Endothelial cell of umbilical vein (primary cell): ENCODE measurements around the gene CDCA5. TPM values are rescaled to one million over a fixed set of nuclear protein-coding genes. Genes with fewer than 3 reads are reported as not detected.
"Not testable (repeated sequence)": the region's sequence is repeated elsewhere in the genome, so short reads cannot be mapped to it uniquely, and the experiment has no call there.

Source experiments
- BruUV-seq: library from RNA; stranded (reverse); fragments of 400-500 nt; replicated peaks from 2 replicates; lab custom pipeline; 2021; lab: Mats Ljungman, UMichigan
- CTCF ChIA-PET: fragments of 300-600, 350-600 bp; sonication (Branson Sonifier 250); formaldehyde crosslinking; loops from one replicate; lab custom pipeline; 2021; ENCODE audit warnings: antibody characterized with exemption, inconsistent platforms; lab: Charles Lee
- POLR2A ChIA-PET: fragments of 300-600, 350-600 bp; sonication (Branson Sonifier 250); formaldehyde crosslinking; loops from one replicate; lab custom pipeline; 2021; ENCODE audit warnings: antibody characterized with exemption, inconsistent platforms; lab: Charles Lee
- DNase-seq: peaks from one replicate; pipeline ENCODE4 v3.0.0-alpha.2; 2011; ENCODE audit warnings: low read depth, low spot score
- FAIRE-seq: peaks from 2 replicates; lab custom pipeline; 2011; peaks lifted over from hg19 to GRCh38; lab: Jason Lieb, UNC
- H2AFZ ChIP-seq: 2 replicates; pipeline ENCODE4 v1.6.0; 2012; ENCODE audit warnings: low read depth, low read length, control low read depth, inconsistent platforms
- H3K27ac ChIP-seq: 2 replicates; pipeline ENCODE4 v1.5.1; 2011; ENCODE audit warnings: low read depth, mild to moderate bottlenecking, control low read depth, low read length, moderate library complexity; ENCODE audit not compliant: insufficient read depth
- H3K27me3 ChIP-seq, 2 experiments: 2 replicates each; pipeline versions ENCODE4 v1.6.0 to v1.6.1; 2011; ENCODE audit warnings: low read length in 2 of 2, mixed read lengths in 1 of 2; ENCODE audit not compliant: control insufficient read depth in 2 of 2, insufficient read depth in 2 of 2
- H3K36me3 ChIP-seq, 2 experiments: 2 replicates in 1 of 2; 3 replicates in 1 of 2; pipeline ENCODE4 v1.5.1; 2011; ENCODE audit warnings: low read length in 2 of 2, mild to moderate bottlenecking in 1 of 2, moderate library complexity in 1 of 2; ENCODE audit not compliant: control insufficient read depth in 2 of 2, insufficient read depth in 2 of 2; ENCODE audit errors: extremely low read depth in 1 of 2
- H3K4me1 ChIP-seq: 3 replicates; pipeline ENCODE4 v1.5.1; 2011; ENCODE audit warnings: mild to moderate bottlenecking, low read length; ENCODE audit not compliant: control insufficient read depth, insufficient read depth; ENCODE audit errors: extremely low read depth
- H3K4me2 ChIP-seq: 2 replicates; pipeline ENCODE4 v1.6.1; 2011; ENCODE audit warnings: low read length, control low read depth, mixed read lengths; ENCODE audit not compliant: insufficient read depth
- H3K4me3 ChIP-seq, 3 experiments: fragments of 200-600 bp in 1 of 3; sonication (generic), shearing (Covaris generic) in 1 of 3; replicated peaks in 1 of 3; 2 replicates each; pipeline ENCODE4 v1.5.1; 2011 to 2016; ENCODE audit warnings: control low read depth in 3 of 3, low read length in 3 of 3, mild to moderate bottlenecking in 2 of 3, inconsistent platforms in 1 of 3, low read depth in 1 of 3, moderate library complexity in 1 of 3; ENCODE audit not compliant: insufficient read depth in 1 of 3
- H3K79me2 ChIP-seq: 2 replicates; pipeline ENCODE4 v1.6.0; 2012; ENCODE audit warnings: low read length, inconsistent platforms; ENCODE audit not compliant: control insufficient read depth, insufficient read depth
- H3K9ac ChIP-seq: replicated peaks from 2 replicates; pipeline ENCODE3; 2011; ENCODE audit warnings: low read length, control low read depth; ENCODE audit not compliant: insufficient read depth; ENCODE audit errors: extremely low read depth
- H3K9me1 ChIP-seq: replicated peaks from 3 replicates; pipeline ENCODE4 v1.6.0; 2011; ENCODE audit warnings: mild to moderate bottlenecking, low read length; ENCODE audit not compliant: control insufficient read depth, insufficient read depth; ENCODE audit errors: extremely low read depth
- H3K9me3 ChIP-seq: replicated peaks from 2 replicates; pipeline ENCODE4 v1.5.1; 2012; ENCODE audit warnings: low read length, inconsistent platforms; ENCODE audit not compliant: control insufficient read depth, insufficient read depth
- H4K20me1 ChIP-seq: replicated peaks from 2 replicates; pipeline ENCODE3; 2011; ENCODE audit warnings: mild to moderate bottlenecking, low read length; ENCODE audit not compliant: control insufficient read depth, insufficient read depth; ENCODE audit errors: extremely low read depth
- CTCF ChIP-seq, 2 donors: IDR thresholded peaks; 1 replicate in 1 of 2; 2 replicates in 1 of 2; pipeline ENCODE4 v1.5.1; 2011; ENCODE audit warnings: low read length in 2 of 2, mild to moderate bottlenecking in 2 of 2, moderate library complexity in 2 of 2, control low read depth in 1 of 2, inconsistent platforms in 1 of 2, low read depth in 1 of 2; ENCODE audit not compliant: insufficient read depth in 1 of 2; ENCODE audit errors: extremely low read depth in 1 of 2
- EZH2 ChIP-seq: IDR thresholded peaks from 2 replicates; pipeline ENCODE4 v1.6.1; 2012; ENCODE audit warnings: borderline replicate concordance, low read depth, mild to moderate bottlenecking, moderate library complexity, low read length, inconsistent platforms; ENCODE audit not compliant: severe bottlenecking
- FOS ChIP-seq: IDR thresholded peaks from 2 replicates; pipeline ENCODE4 v1.6.1; 2011; ENCODE audit warnings: mild to moderate bottlenecking, low read length, moderate library complexity, borderline replicate concordance; ENCODE audit not compliant: insufficient read depth
- GATA2 ChIP-seq: IDR thresholded peaks from 2 replicates; pipeline ENCODE4 v1.7.0; 2011; ENCODE audit warnings: low read depth, mild to moderate bottlenecking, moderate library complexity, mixed read lengths, low read length; ENCODE audit not compliant: insufficient read length, insufficient read depth
- JUN ChIP-seq: IDR thresholded peaks from 2 replicates; pipeline ENCODE4 v1.6.1; 2011; ENCODE audit warnings: borderline replicate concordance, low read depth; ENCODE audit not compliant: insufficient read length, insufficient read depth
- MAX ChIP-seq: IDR thresholded peaks from 2 replicates; pipeline ENCODE4 v1.6.1; 2011; ENCODE audit not compliant: insufficient read depth, insufficient read length
- MYC ChIP-seq: IDR thresholded peaks from one replicate; pipeline ENCODE4 v1.6.1; 2011; ENCODE audit warnings: mild to moderate bottlenecking, low read depth, low read length
- POLR2A ChIP-seq: IDR thresholded peaks from 2 replicates; pipeline ENCODE4 v1.6.1; 2012; ENCODE audit warnings: low read depth, mild to moderate bottlenecking, control low read depth, low read length
- POLR2AphosphoS5 ChIP-seq: IDR thresholded peaks from 2 replicates; pipeline ENCODE4 v1.6.1; 2012; ENCODE audit warnings: low read depth, mild to moderate bottlenecking, control low read depth, low read length, moderate library complexity; ENCODE audit not compliant: insufficient read depth
- dilution Hi-C: fragments of 300-500 bp; cut with MboI; formaldehyde crosslinking; loops from one replicate; pipeline ENCODE4 v1.15.0; 2019; ENCODE audit warnings: low sequenced_read_pairs; ENCODE audit not compliant: extremely low pct_ligation_motif_present
- intact Hi-C: fragments of 100-400 bp; cut with micrococcal nuclease; formaldehyde crosslinking; loops from one replicate; pipeline ENCODE4 v1.10.0; 2022
- polyA plus RNA-seq, 4 experiments: library from polyadenylated mRNA; depleted of rRNA in 3 of 4; stranded (reverse) in 3 of 4; unstranded in 1 of 4; fragments of >200 nt; gene quantifications; 2 replicates each; pipeline versions ENCODE4 v1.2.1 to v1.2.3, GENCODE V29; 2011 to 2012; ENCODE audit warnings: missing spikeins in 1 of 4
- total RNA-seq: library from RNA; stranded (reverse); gene quantifications from 2 replicates; pipeline ENCODE4 v1.2.3, GENCODE V29; 2021

Gene CDCA5
- total and polyA plus RNA-seq, 2 donors (not counting 3 experiments of a cell fraction or from before 2014, with no cell fraction given): 16.4 to 35.7 TPM

- no peaks in the 10 kb centered on the region for H3K9me3 ChIP-seq
- H3K27ac ChIP-seq: no peak overlapping the region
- dilution Hi-C loops: no loop called here
- POLR2A ChIA-PET: interaction anchor here (0.6 kb wide), 1 partner anchor 271 kb away, joined by 5 read pairs; no protein-coding TSS in a partner anchor
- H3K4me3 ChIP-seq: no peak overlapping the region
- no peak overlapping the region for H3K4me2 ChIP-seq
- H4K20me1 ChIP-seq: no peaks in the 10 kb centered on the region
- H3K4me1 ChIP-seq: peaks cover 18% of the 10 kb centered on the region
- no peak for DNase-seq
- CTCF ChIA-PET: interaction anchor here (3.4 kb wide), 1 partner anchor 8 kb away, joined by 45 read pairs; the partner anchor contains the start of gene TM7SF2
- H3K27me3 ChIP-seq: no peaks in the 10 kb centered on the region
- no peak for FAIRE-seq
- H3K9me1 ChIP-seq: no peaks in the 10 kb centered on the region
- peaks cover 39% of the 10 kb centered on the region for H3K79me2 ChIP-seq
- no peak for TF ChIP-seq POLR2A
- TF ChIP-seq FOS: no peak
- no peak for TF ChIP-seq GATA2
- TF ChIP-seq EZH2: no peak
- TF ChIP-seq MYC: no peak
- no peak for TF ChIP-seq JUN
- no peak for TF ChIP-seq POLR2AphosphoS5
- TF ChIP-seq MAX: no peak
- no peak for TF ChIP-seq CTCF (IDR thresholded peaks at IDR 0.05; ENCODE audit: extremely low read depth in 1 of 2, insufficient read depth in 1 of 2, low read depth in 1 of 2, low read length in 2 of 2)
- BruUV-seq: no TSS peak
- no peak overlapping the region for H3K9ac ChIP-seq
- intact Hi-C loops: loop anchor here (2.0 kb wide), 1 partner anchor 197 kb away; no protein-coding TSS in a partner anchor
- peaks cover 7 to 14% of the 10 kb centered on the region in 2 experiments for H3K36me3 ChIP-seq
- no peak overlapping the region for H2AFZ ChIP-seq
These were observed 35.8 kb upstream of the CDCA5 start for GRCh38 chr11:65119670-65119995.

- POLR2A ChIA-PET: interaction anchor here (0.6 kb wide), 1 partner anchor 271 kb away, joined by 5 read pairs; no protein-coding TSS in a partner anchor
- H3K4me3 ChIP-seq, dilution Hi-C loops, H3K27me3 ChIP-seq, H4K20me1 ChIP-seq, FAIRE-seq, DNase-seq, H3K4me2 ChIP-seq, H3K27ac ChIP-seq, H2AFZ ChIP-seq, H3K9me3 ChIP-seq, H3K9me1 ChIP-seq, H3K9ac ChIP-seq, BruUV-seq: not testable (repeated sequence)
- intact Hi-C loops: loop anchor here (2.0 kb wide), 1 partner anchor 198 kb away; no protein-coding TSS in a partner anchor
- peaks cover 7 to 13% of the 10 kb centered on the region in 2 experiments for H3K36me3 ChIP-seq
- H3K79me2 ChIP-seq: peaks cover 37% of the 10 kb centered on the region
- peaks cover 18% of the 10 kb centered on the region for H3K4me1 ChIP-seq
- CTCF ChIA-PET: interaction anchor here (2.3 kb wide), 1 partner anchor 105 kb away, joined by 17 read pairs; the partner anchor contains the start of gene ARL2
These were observed 35.2 kb upstream of the CDCA5 start for GRCh38 chr11:65118891-65119669.
